IMR-90 (cell line): ENCODE measurements around the gene CLCN6. TPM values are rescaled to one million over a fixed set of nuclear protein-coding genes. Genes with fewer than 3 reads are reported as not detected.

ENCODE experiments used
- ATAC-seq: fragments of 200-7000 bp; cut with Tn5 transposase; 2 replicates; pipeline ENCODE4 v1.9.1; 2020; ENCODE audit warnings: low read depth, mild to moderate bottlenecking, moderate library complexity
- BruUV-seq: library from RNA; stranded (reverse); fragments of 400-500 nt; replicated peaks from 2 replicates; lab custom pipeline; 2021; lab: Mats Ljungman, UMichigan
- CTCF ChIA-PET: fragments of 300-600 bp; formaldehyde crosslinking; extraction: SDS; loops from one replicate; lab custom pipeline; 2021; ENCODE audit warnings: antibody characterized with exemption; lab: Yijun Ruan, JAX
- POLR2A ChIA-PET: fragments of 300-600 bp; sonication (Branson Sonifier 250); formaldehyde crosslinking; loops from one replicate; lab custom pipeline; 2022; ENCODE audit warnings: antibody characterized with exemption; ENCODE audit not compliant: unreplicated experiment; lab: Charles Lee
- DNase-seq: peaks from one replicate; pipeline ENCODE4 v3.0.0; 2013
- H2AFZ ChIP-seq: replicated peaks from 2 replicates; pipeline ENCODE3; 2013; ENCODE audit warnings: low read length, mild to moderate bottlenecking; ENCODE audit not compliant: poor library complexity
- H2AK5ac ChIP-seq: 2 replicates; pipeline ENCODE4 v1.6.1; 2013; ENCODE audit warnings: low read depth, low read length, inconsistent platforms
- H2AK9ac ChIP-seq: replicated peaks from 2 replicates; pipeline ENCODE3; 2013; ENCODE audit warnings: mild to moderate bottlenecking, low read depth, low read length, moderate library complexity; ENCODE audit not compliant: poor library complexity
- H2BK120ac ChIP-seq: 2 replicates; pipeline ENCODE4 v1.6.1; 2013; ENCODE audit warnings: low read depth, low read length, inconsistent platforms
- H2BK15ac ChIP-seq: 3 replicates; pipeline ENCODE4 v1.6.1; 2013; ENCODE audit warnings: low read depth, low read length, inconsistent platforms
- H2BK20ac ChIP-seq: 2 replicates; pipeline ENCODE4 v1.6.1; 2013; ENCODE audit warnings: low read depth, mild to moderate bottlenecking, inconsistent platforms, low read length, moderate library complexity
- H2BK5ac ChIP-seq: 2 replicates; pipeline ENCODE4 v1.6.1; 2013; ENCODE audit warnings: mild to moderate bottlenecking, low read depth, low read length, inconsistent platforms; ENCODE audit not compliant: poor library complexity, severe bottlenecking
- H3K14ac ChIP-seq: replicated peaks from 2 replicates; pipeline ENCODE4 v1.6.1; 2013; ENCODE audit warnings: low read depth, low read length, inconsistent platforms
- H3K18ac ChIP-seq: 2 replicates; pipeline ENCODE4 v1.6.1; 2013; ENCODE audit warnings: low read depth, low read length, control low read depth
- H3K23ac ChIP-seq: 2 replicates; pipeline ENCODE4 v1.6.1; 2013; ENCODE audit warnings: low read depth, low read length, inconsistent platforms
- H3K27ac ChIP-seq: 2 replicates; pipeline ENCODE4 v1.5.1; 2013; ENCODE audit warnings: mild to moderate bottlenecking, control low read depth, low read length; ENCODE audit not compliant: insufficient read depth
- H3K27me3 ChIP-seq: 2 replicates; pipeline ENCODE4 v1.6.1; 2013; ENCODE audit warnings: low read length; ENCODE audit not compliant: control insufficient read depth, insufficient read depth
- H3K36me3 ChIP-seq: 2 replicates; pipeline ENCODE4 v1.6.1; 2013; ENCODE audit warnings: low read length, mixed read lengths; ENCODE audit not compliant: control insufficient read depth, insufficient read depth
- H3K4ac ChIP-seq: 2 replicates; pipeline ENCODE4 v1.6.1; 2013; ENCODE audit warnings: low read depth, low read length, inconsistent platforms
- H3K4me1 ChIP-seq: 2 replicates; pipeline ENCODE4 v1.6.1; 2013; ENCODE audit warnings: low read length, mixed read lengths; ENCODE audit not compliant: control insufficient read depth, insufficient read depth
- H3K4me2 ChIP-seq: 2 replicates; pipeline ENCODE4 v1.6.1; 2013; ENCODE audit warnings: low read depth, mild to moderate bottlenecking, control low read depth, low read length, moderate library complexity
- H3K4me3 ChIP-seq: 2 replicates; pipeline ENCODE4 v1.5.1; 2013; ENCODE audit warnings: low read depth, mild to moderate bottlenecking, control low read depth, low read length, moderate library complexity; ENCODE audit not compliant: insufficient read depth
- H3K56ac ChIP-seq: 2 replicates; pipeline ENCODE4 v1.6.1; 2013; ENCODE audit warnings: low read length, inconsistent platforms; ENCODE audit not compliant: insufficient read depth; ENCODE audit errors: extremely low read depth
- H3K79me1 ChIP-seq, 2 experiments: 2 replicates each; pipeline ENCODE4 v1.6.1; 2013; ENCODE audit warnings: low read length in 2 of 2, inconsistent platforms in 1 of 2, low read depth in 1 of 2
- H3K9ac ChIP-seq: 2 replicates; pipeline ENCODE4 v1.6.1; 2013; ENCODE audit warnings: low read depth, low read length, control low read depth
- H3K9me1 ChIP-seq: 2 replicates; pipeline ENCODE4 v1.6.1; 2013; ENCODE audit warnings: low read length, inconsistent platforms; ENCODE audit not compliant: insufficient read depth
- H3K9me3 ChIP-seq: 2 replicates; pipeline ENCODE4 v1.6.1; 2013; ENCODE audit warnings: low read length; ENCODE audit not compliant: control insufficient read depth, insufficient read depth
- H4K20me1 ChIP-seq: 2 replicates; pipeline ENCODE4 v1.6.1; 2013; ENCODE audit warnings: low read length, inconsistent platforms; ENCODE audit not compliant: insufficient read depth
- H4K5ac ChIP-seq: 2 replicates; pipeline ENCODE4 v1.6.1; 2013; ENCODE audit warnings: mild to moderate bottlenecking, low read depth, low read length, control low read depth
- H4K8ac ChIP-seq, 2 experiments: 2 replicates each; pipeline ENCODE4 v1.6.1; 2013; ENCODE audit warnings: low read depth in 2 of 2, low read length in 2 of 2, control low read depth in 1 of 2, inconsistent platforms in 1 of 2
- H4K91ac ChIP-seq: 2 replicates; pipeline ENCODE4 v1.6.1; 2013; ENCODE audit warnings: low read depth, low read length, inconsistent platforms; ENCODE audit not compliant: insufficient read depth
- BHLHE40 ChIP-seq: fragments of 150-350 bp; IDR thresholded peaks from 2 replicates; pipeline ENCODE4 v1.6.1; 2016; ENCODE audit warnings: mild to moderate bottlenecking, low read depth, low read length
- FOS ChIP-seq: fragments of 150-350 bp; IDR thresholded peaks from 2 replicates; pipeline ENCODE4 v1.6.1; 2016; ENCODE audit warnings: low read depth, low read length
- MXI1 ChIP-seq: IDR thresholded peaks from 2 replicates; pipeline ENCODE4 v1.6.1; 2012; ENCODE audit warnings: low read depth, mild to moderate bottlenecking, low read length, moderate library complexity, borderline replicate concordance
- NFE2L2 ChIP-seq: fragments of 150-350 bp; IDR thresholded peaks from 2 replicates; pipeline ENCODE4 v1.6.1; 2016; ENCODE audit warnings: low read depth, mild to moderate bottlenecking, low read length
- POLR2A ChIP-seq: IDR thresholded peaks from 2 replicates; pipeline ENCODE4 v1.6.1; 2012; ENCODE audit warnings: mild to moderate bottlenecking, low read depth, low read length
- RAD21 ChIP-seq: IDR thresholded peaks from 2 replicates; pipeline ENCODE4 v1.6.1; 2012; ENCODE audit warnings: low read length, improper control_type of control experiment
- RCOR1 ChIP-seq: IDR thresholded peaks from 2 replicates; pipeline ENCODE4 v1.6.1; 2012; ENCODE audit warnings: mild to moderate bottlenecking, low read length, improper control_type of control experiment; ENCODE audit not compliant: insufficient replicate concordance
- RFX5 ChIP-seq: IDR thresholded peaks from 2 replicates; pipeline ENCODE4 v1.8.0; 2012; ENCODE audit warnings: low read depth, mild to moderate bottlenecking, low read length, moderate library complexity
- SMC3 ChIP-seq: fragments of 150-350 bp; IDR thresholded peaks from 2 replicates; pipeline ENCODE4 v1.6.1; 2016; ENCODE audit warnings: low read depth, mild to moderate bottlenecking, antibody characterized with exemption, low read length, moderate library complexity
- WGBS, 2 experiments: methylation state at CpG; one replicate each; pipeline versions ENCODE4 v1.1.5 to v1.1.7; 2013; ENCODE audit warnings: missing lambda C conversion rate in 2 of 2; ENCODE audit not compliant: insufficient read length in 1 of 2; ENCODE audit errors: extremely low coverage in 2 of 2; 5-methylcytosine and 5-hydroxymethylcytosine counted together
- dilution Hi-C: fragments of 300-500 bp; cut with HindIII; formaldehyde crosslinking; loops from one replicate; pipeline ENCODE4 v1.14.3; 2018; ENCODE audit warnings: low sequenced_read_pairs; ENCODE audit not compliant: unreplicated experiment
- in situ Hi-C: fragments of 300-500 bp; cut with MboI; formaldehyde crosslinking; loops from 3 replicates; pipeline ENCODE4 v1.14.3; 2019; ENCODE audit warnings: low sequenced_read_pairs, inconsistent platforms, mixed read lengths
- intact Hi-C: fragments of 100-400 bp; cut with micrococcal nuclease; formaldehyde crosslinking; loops from 2 replicates; pipeline ENCODE4 v1.10.0; 2022
- polyA plus RNA-seq, 3 experiments: library from polyadenylated mRNA; depleted of rRNA; stranded (reverse); fragments of >200 nt; gene quantifications; 2 replicates each; pipeline ENCODE4 v1.2.3, GENCODE V29; 2012; ENCODE audit warnings: low replicate concordance in 1 of 3
- total RNA-seq: library from RNA; depleted of rRNA; stranded (reverse); fragments of >200 nt; gene quantifications from 2 replicates; pipeline ENCODE4 v1.2.3, GENCODE V29; 2012
- TF ChIP-seq, protein P1 (sequence below): conservative IDR thresholded peaks from 2 replicates; pipeline ENCODE4 v1.5.1; 2012; ENCODE audit warnings: mild to moderate bottlenecking, low read depth, low read length, improper control_type of control experiment
- TF ChIP-seq, protein P2 (sequence below): fragments of 150-350 bp; IDR thresholded peaks from 2 replicates; pipeline ENCODE4 v1.6.1; 2017; ENCODE audit warnings: mild to moderate bottlenecking, antibody characterized with exemption, low read length, low read depth
- TF ChIP-seq, protein P3 (sequence below): fragments of 150-350 bp; IDR thresholded peaks from 2 replicates; pipeline ENCODE4 v1.6.1; 2016; ENCODE audit warnings: low read depth, mild to moderate bottlenecking, low read length, moderate library complexity, borderline replicate concordance

Gene CLCN6
- total and polyA plus RNA-seq, 2 of the 4 experiments (the other 2 are of a cell fraction): 4.1 to 10.6 TPM

DNA sequence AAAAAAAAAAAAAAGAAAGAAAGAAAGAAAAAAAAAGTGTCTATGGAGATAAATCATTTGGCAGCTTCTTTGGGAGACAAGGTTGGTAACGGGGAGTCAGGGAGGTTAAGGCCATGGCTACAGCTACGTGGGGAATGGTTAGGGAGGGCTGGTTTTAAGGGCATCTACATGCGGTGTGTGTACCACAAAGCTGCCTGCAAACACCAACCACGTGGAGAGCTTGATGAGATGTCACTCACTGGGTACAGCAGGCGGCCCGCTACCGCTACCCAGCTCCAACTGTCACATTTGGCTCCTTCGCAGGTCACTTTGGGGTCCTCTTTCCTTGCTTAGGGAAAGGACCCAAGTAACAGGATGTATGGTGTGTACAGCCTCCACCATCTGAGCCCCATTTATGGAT lies 48.5 kb downstream of the CLCN6 start:
- Histone ChIP-seq H3K4ac (no peak overlapping the region), H3K4me3 (no peak overlapping the region), H2BK120ac (no peak overlapping the region), H4K91ac (no peak overlapping the region), H3K4me1 (0 out of 2 replicates have a peak, but pooled peaks cover 1% of the 10 kb centered on the region), H2AK9ac (no peak overlapping the region), H2BK15ac (no peak overlapping the region), H3K27me3 (peaks cover 34% of the 10 kb centered on the region), H4K20me1 (no peaks in the 10 kb centered on the region), H2BK5ac (no peak overlapping the region), H2AK5ac (no peak overlapping the region), H3K18ac (no peak overlapping the region), H3K56ac (no peak overlapping the region), H3K23ac (no peak overlapping the region; the same call in 1 of the 2 replicates), H2AFZ (no peak overlapping the region), H3K79me1 (no peaks in the 10 kb centered on the region), H3K27ac (no peak overlapping the region), H3K4me2 (no peak overlapping the region), H4K8ac (no peak overlapping the region), H4K5ac (no peak overlapping the region), H3K9me3 (no peaks in the 10 kb centered on the region), H3K14ac (no peak overlapping the region), H3K9ac (no peak overlapping the region), H3K9me1 (0 out of 2 replicates have a peak, but pooled peaks cover 5% of the 10 kb centered on the region), H3K36me3 (no peaks in the 10 kb centered on the region), H2BK20ac (no peak overlapping the region)
- intact Hi-C loops (no loop called here), dilution Hi-C loops (no loop called here), in situ Hi-C loops (no loop called here)
- no TSS peak for BruUV-seq
- CTCF ChIA-PET: no interaction called here
- no peak for ATAC-seq
- no peak for DNase-seq
- TF ChIP-seq RAD21: no peak
- no peak for TF ChIP-seq NFE2L2
- TF ChIP-seq, protein P1, sequence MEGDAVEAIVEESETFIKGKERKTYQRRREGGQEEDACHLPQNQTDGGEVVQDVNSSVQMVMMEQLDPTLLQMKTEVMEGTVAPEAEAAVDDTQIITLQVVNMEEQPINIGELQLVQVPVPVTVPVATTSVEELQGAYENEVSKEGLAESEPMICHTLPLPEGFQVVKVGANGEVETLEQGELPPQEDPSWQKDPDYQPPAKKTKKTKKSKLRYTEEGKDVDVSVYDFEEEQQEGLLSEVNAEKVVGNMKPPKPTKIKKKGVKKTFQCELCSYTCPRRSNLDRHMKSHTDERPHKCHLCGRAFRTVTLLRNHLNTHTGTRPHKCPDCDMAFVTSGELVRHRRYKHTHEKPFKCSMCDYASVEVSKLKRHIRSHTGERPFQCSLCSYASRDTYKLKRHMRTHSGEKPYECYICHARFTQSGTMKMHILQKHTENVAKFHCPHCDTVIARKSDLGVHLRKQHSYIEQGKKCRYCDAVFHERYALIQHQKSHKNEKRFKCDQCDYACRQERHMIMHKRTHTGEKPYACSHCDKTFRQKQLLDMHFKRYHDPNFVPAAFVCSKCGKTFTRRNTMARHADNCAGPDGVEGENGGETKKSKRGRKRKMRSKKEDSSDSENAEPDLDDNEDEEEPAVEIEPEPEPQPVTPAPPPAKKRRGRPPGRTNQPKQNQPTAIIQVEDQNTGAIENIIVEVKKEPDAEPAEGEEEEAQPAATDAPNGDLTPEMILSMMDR: no peak
- TF ChIP-seq FOS: no peak
- no peak for TF ChIP-seq RFX5
- TF ChIP-seq MXI1: no peak
- TF ChIP-seq POLR2A: no peak
- TF ChIP-seq, protein P2, sequence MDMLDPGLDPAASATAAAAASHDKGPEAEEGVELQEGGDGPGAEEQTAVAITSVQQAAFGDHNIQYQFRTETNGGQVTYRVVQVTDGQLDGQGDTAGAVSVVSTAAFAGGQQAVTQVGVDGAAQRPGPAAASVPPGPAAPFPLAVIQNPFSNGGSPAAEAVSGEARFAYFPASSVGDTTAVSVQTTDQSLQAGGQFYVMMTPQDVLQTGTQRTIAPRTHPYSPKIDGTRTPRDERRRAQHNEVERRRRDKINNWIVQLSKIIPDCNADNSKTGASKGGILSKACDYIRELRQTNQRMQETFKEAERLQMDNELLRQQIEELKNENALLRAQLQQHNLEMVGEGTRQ: no peak
- TF ChIP-seq BHLHE40: no peak
- TF ChIP-seq RCOR1: no peak
- TF ChIP-seq, protein P3, sequence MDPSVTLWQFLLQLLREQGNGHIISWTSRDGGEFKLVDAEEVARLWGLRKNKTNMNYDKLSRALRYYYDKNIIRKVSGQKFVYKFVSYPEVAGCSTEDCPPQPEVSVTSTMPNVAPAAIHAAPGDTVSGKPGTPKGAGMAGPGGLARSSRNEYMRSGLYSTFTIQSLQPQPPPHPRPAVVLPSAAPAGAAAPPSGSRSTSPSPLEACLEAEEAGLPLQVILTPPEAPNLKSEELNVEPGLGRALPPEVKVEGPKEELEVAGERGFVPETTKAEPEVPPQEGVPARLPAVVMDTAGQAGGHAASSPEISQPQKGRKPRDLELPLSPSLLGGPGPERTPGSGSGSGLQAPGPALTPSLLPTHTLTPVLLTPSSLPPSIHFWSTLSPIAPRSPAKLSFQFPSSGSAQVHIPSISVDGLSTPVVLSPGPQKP: no peak
- no peak for TF ChIP-seq SMC3
- POLR2A ChIA-PET: no interaction called here
- no CpG with 5 or more reads among the region's 8 CpGs for WGBS, 2 experiments
